ENCODE measurements around the gene MET. TPM values are rescaled to one million over a fixed set of nuclear protein-coding genes. Genes with fewer than 3 reads are reported as not detected.

The MET gene
- total RNA-seq, 6 donors from 2014 or later = 32.4 to 114 (median 82.2) TPM

DNA sequence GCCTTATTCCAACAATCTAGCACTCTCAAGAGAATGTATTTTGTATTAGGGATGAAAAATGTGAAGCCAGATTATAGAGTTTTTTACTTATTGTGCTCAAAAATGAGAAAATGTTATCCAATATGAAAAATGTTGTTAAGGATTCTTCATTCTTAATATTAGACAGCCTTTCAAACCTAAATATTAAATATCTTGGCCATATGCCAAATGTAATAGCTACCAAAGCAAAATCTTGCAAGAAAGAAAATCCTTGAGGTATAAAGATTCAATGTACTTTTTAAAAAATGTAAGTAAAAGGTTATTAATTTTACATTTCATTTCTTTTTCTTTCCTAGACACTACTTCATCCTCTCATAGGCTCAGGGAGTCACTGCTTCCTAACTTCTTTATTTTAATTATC is 33.4 kb downstream of the MET start:
- Histone ChIP-seq H3K36me3 (no peaks in the 10 kb centered on the region), H3K4me3 (no peak overlapping the region), H3K27ac (no peak overlapping the region), H3K4me1 (peaks cover 0 to 25% (median 2%) of the 10 kb centered on the region in 4 donors), H3K27me3 (no peaks in the 10 kb centered on the region), H3K9me3 (no peaks in the 10 kb centered on the region)
- DNase-seq (no peak), ATAC-seq (ENCODE audit: low FRiP score in 2 of 2) (no peak)
- TF ChIP-seq POLR2A (IDR thresholded peaks at IDR 0.05) (no peak), EP300 (IDR thresholded peaks at IDR 0.05) (no peak), POLR2AphosphoS5 (IDR thresholded peaks at IDR 0.05) (no peak)
- TF ChIP-seq, protein P1, sequence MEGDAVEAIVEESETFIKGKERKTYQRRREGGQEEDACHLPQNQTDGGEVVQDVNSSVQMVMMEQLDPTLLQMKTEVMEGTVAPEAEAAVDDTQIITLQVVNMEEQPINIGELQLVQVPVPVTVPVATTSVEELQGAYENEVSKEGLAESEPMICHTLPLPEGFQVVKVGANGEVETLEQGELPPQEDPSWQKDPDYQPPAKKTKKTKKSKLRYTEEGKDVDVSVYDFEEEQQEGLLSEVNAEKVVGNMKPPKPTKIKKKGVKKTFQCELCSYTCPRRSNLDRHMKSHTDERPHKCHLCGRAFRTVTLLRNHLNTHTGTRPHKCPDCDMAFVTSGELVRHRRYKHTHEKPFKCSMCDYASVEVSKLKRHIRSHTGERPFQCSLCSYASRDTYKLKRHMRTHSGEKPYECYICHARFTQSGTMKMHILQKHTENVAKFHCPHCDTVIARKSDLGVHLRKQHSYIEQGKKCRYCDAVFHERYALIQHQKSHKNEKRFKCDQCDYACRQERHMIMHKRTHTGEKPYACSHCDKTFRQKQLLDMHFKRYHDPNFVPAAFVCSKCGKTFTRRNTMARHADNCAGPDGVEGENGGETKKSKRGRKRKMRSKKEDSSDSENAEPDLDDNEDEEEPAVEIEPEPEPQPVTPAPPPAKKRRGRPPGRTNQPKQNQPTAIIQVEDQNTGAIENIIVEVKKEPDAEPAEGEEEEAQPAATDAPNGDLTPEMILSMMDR (IDR thresholded peaks at IDR 0.05) = no peak

DNA sequence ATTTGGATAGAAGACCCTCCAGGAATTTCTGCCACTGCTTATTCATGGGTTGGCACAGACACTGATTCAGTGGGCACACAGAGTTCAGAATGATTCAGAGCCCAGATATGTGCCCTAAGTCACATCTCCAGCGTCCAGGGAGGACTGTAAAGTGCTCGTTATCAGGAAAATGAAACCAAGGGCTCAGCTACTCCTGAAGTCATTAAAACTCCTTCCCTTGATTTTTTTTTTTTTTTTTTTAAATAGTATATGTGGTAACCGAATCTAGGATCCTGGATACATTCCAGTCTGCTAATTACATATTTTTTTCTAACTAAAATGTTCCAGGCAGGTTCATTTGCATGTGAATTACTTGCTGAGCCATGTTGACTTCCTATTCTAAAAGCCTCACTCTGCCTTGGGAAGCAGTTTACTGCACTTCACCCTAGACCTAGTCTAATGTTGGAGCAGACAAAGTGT is 34.7 kb downstream of the MET start:
- 40 to 41% methylated on average over 3 of the region's 3 CpGs for WGBS, 2 donors
- H3K27me3 ChIP-seq = no peaks in the 10 kb centered on the region
- TF ChIP-seq, protein P1 (IDR thresholded peaks at IDR 0.05) = no peak
- TF ChIP-seq EP300 (IDR thresholded peaks at IDR 0.05) (no peak), POLR2A (IDR thresholded peaks at IDR 0.05) (no peak), POLR2AphosphoS5 (IDR thresholded peaks at IDR 0.05) (no peak)
- peaks cover 0 to 35% (median 4%) of the 10 kb centered on the region in 4 donors for H3K4me1 ChIP-seq
- no peak for ATAC-seq (ENCODE audit: low FRiP score in 2 of 2)
- H3K9me3 ChIP-seq = no peaks in the 10 kb centered on the region
- peak overlapping the region in 1 of 4 donors; percentile 41 for H3K27ac ChIP-seq
- DNase-seq = no peak
- H3K4me3 ChIP-seq = no peak overlapping the region
- H3K36me3 ChIP-seq = no peaks in the 10 kb centered on the region

- H3K36me3 ChIP-seq = no peaks in the 10 kb centered on the region
- no peak for TF ChIP-seq POLR2A (IDR thresholded peaks at IDR 0.05)
- TF ChIP-seq EP300 (IDR thresholded peaks at IDR 0.05) = no peak
- TF ChIP-seq POLR2AphosphoS5 (IDR thresholded peaks at IDR 0.05) = no peak
- TF ChIP-seq, protein P1 (IDR thresholded peaks at IDR 0.05) = no peak
- 81 to 88% methylated on average over 3 of the region's 3 CpGs for WGBS, 2 donors
- no peak for ATAC-seq (ENCODE audit: low FRiP score in 2 of 2)
- H3K9me3 ChIP-seq = no peaks in the 10 kb centered on the region
- DNase-seq = no peak
- peaks cover 0 to 39% (median 9%) of the 10 kb centered on the region in 4 donors for H3K4me1 ChIP-seq
- no peak overlapping the region for H3K27ac ChIP-seq
- H3K4me3 ChIP-seq = no peak overlapping the region
- no peaks in the 10 kb centered on the region for H3K27me3 ChIP-seq
These were observed 35.3 kb downstream of the MET start for GRCh38 chr7:116707289-116707688.

GRCh38 chr7:116708248-116708647 is 36.3 kb downstream of the MET start:
- ATAC-seq (ENCODE audit: low FRiP score in 2 of 2) (no peak), DNase-seq (no peak)
- Histone ChIP-seq H3K4me3 (no peak overlapping the region), H3K27ac (no peak overlapping the region), H3K27me3 (no peaks in the 10 kb centered on the region), H3K9me3 (no peaks in the 10 kb centered on the region), H3K4me1 (peaks cover 0 to 34% (median 9%) of the 10 kb centered on the region in 4 donors), H3K36me3 (no peaks in the 10 kb centered on the region)
- no peak for TF ChIP-seq EP300 (IDR thresholded peaks at IDR 0.05)
- no peak for TF ChIP-seq POLR2A (IDR thresholded peaks at IDR 0.05)
- no peak for TF ChIP-seq POLR2AphosphoS5 (IDR thresholded peaks at IDR 0.05)
- TF ChIP-seq, protein P1 (IDR thresholded peaks at IDR 0.05) = no peak
- 56 to 71% methylated on average over 1 of the region's 1 CpG for WGBS, 2 donors

GRCh38 chr7:116708861-116709260 is 36.9 kb downstream of the MET start:
- WGBS, 2 donors = 84 to 86% methylated on average over 1 of the region's 1 CpG
- Histone ChIP-seq H3K4me3 (no peak overlapping the region), H3K27me3 (no peaks in the 10 kb centered on the region), H3K27ac (no peak overlapping the region), H3K4me1 (peaks cover 0 to 34% (median 9%) of the 10 kb centered on the region in 4 donors), H3K36me3 (no peaks in the 10 kb centered on the region), H3K9me3 (no peaks in the 10 kb centered on the region)
- ATAC-seq (ENCODE audit: low FRiP score in 2 of 2) (no peak), DNase-seq (no peak)
- no peak for TF ChIP-seq POLR2AphosphoS5 (IDR thresholded peaks at IDR 0.05)
- TF ChIP-seq POLR2A (IDR thresholded peaks at IDR 0.05) = no peak
- TF ChIP-seq, protein P1 (IDR thresholded peaks at IDR 0.05) = no peak
- no peak for TF ChIP-seq EP300 (IDR thresholded peaks at IDR 0.05)
